ENCODE data around the gene ANTXRL.

Gene ANTXRL

GRCh38 chr10:46318799-46319198 lies 32.0 kb downstream of the ANTXRL start:
- TF ChIP-seq CTCF (IDR thresholded peaks at IDR 0.05; ENCODE audit: control insufficient read depth, extremely low read depth, insufficient read depth): no peak
- DNase-seq (ENCODE audit: low read depth): no peak
- no peak overlapping the region for H3K4me3 ChIP-seq (ENCODE audit: low read depth, low read length)

- no peak for DNase-seq (ENCODE audit: low read depth)
- TF ChIP-seq CTCF (IDR thresholded peaks at IDR 0.05; ENCODE audit: control insufficient read depth, extremely low read depth, insufficient read depth): no peak
- H3K4me3 ChIP-seq (ENCODE audit: low read depth, low read length): no peak overlapping the region
Observed at GRCh38 chr10:46319389-46319788, 32.6 kb downstream of the ANTXRL start.

DNA sequence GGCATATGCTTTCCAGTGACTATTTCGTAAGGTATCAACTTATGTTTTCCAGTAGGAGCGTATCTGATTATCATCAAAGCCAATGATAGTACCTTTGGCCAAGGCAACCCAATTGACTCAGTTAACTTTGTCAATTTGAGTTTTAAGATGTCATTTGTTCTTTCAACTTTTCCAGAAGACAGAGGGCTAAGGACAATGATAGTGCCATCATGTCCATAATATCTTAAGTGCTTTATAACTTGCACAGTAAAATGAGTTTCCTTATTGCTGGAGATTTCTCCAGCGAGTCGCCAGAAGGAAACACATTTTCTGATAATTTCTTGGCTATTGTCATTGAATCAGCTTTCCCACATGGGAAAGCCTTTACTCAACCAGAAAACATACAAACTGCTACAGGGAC lies 35.0 kb downstream of the ANTXRL start:
- TF ChIP-seq CTCF (IDR thresholded peaks at IDR 0.05; ENCODE audit: control insufficient read depth, extremely low read depth, insufficient read depth): no peak
- no peak for DNase-seq (ENCODE audit: low read depth)
- H3K4me3 ChIP-seq (ENCODE audit: low read depth, low read length): no peak overlapping the region

- H3K4me3 ChIP-seq (ENCODE audit: low read depth, low read length): no peak overlapping the region
- no peak for DNase-seq (ENCODE audit: low read depth)
- no peak for TF ChIP-seq CTCF (IDR thresholded peaks at IDR 0.05; ENCODE audit: control insufficient read depth, extremely low read depth, insufficient read depth)
Observed at GRCh38 chr10:46323176-46323575, 36.4 kb downstream of the ANTXRL start.

DNA sequence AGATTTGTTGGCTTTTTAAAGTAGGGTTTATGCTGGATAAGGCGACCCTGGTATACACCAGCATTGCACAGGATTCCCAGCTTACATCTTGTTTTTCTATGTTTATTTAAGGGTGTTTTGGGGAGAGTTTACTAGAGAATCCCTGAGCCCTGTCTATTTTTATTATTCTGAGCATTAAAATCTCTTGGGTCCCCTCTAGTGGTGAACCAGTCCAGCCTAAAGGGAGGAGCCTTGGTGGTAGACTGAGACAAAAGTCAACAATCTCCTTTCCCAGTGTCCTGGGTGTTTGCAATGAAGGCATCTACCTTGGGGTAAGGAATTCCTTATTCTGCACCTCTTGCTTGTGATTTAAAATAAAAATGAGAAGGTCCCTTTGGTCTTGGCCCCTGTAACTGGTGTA lies 38.2 kb downstream of the ANTXRL start:
- no peak overlapping the region for H3K4me3 ChIP-seq (ENCODE audit: low read depth, low read length)
- peak; percentile 37 for TF ChIP-seq CTCF (IDR thresholded peaks at IDR 0.05; ENCODE audit: control insufficient read depth, extremely low read depth, insufficient read depth)
- DNase-seq (ENCODE audit: low read depth): no peak

DNA sequence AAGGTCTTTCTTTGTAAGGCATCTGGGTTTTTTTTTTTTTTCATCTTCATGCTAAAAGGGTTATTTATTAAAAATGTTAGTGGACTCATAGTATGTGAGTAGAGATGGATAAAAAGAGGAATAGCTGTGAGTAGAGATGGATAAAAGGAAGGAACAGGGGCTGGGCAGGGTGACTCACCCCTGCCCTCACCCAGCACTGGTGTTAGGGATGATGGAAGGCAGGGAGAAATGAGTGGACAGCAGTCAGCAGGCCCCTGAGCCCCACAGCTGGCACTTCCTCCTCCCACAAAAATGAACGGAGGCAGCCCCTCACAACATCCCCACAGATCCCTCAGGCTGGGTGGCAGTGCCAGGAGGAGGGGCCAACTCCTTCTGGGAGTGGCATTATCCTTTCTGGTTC lies 39.3 kb downstream of the ANTXRL start:
- no peak for TF ChIP-seq CTCF (IDR thresholded peaks at IDR 0.05; ENCODE audit: control insufficient read depth, extremely low read depth, insufficient read depth)
- no peak for DNase-seq (ENCODE audit: low read depth)
- H3K4me3 ChIP-seq (ENCODE audit: low read depth, low read length): no peak overlapping the region

GRCh38 chr10:46326971-46327370 lies 40.2 kb downstream of the ANTXRL start:
- H3K4me3 ChIP-seq (ENCODE audit: low read depth, low read length): no peak overlapping the region
- no peak for DNase-seq (ENCODE audit: low read depth)
- no peak for TF ChIP-seq CTCF (IDR thresholded peaks at IDR 0.05; ENCODE audit: control insufficient read depth, extremely low read depth, insufficient read depth)

Data from LNCaP clone FGC (cell line).